Measurements from ENCODE around the gene GNAO1. TPM values are rescaled to one million over a fixed set of nuclear protein-coding genes. Genes with fewer than 3 reads are reported as not detected.

Gene GNAO1
- total and polyA plus RNA-seq, 2 of the 13 experiments (the other 11 are each of a cell fraction or from before 2014, with no cell fraction given), result not detected

DNA sequence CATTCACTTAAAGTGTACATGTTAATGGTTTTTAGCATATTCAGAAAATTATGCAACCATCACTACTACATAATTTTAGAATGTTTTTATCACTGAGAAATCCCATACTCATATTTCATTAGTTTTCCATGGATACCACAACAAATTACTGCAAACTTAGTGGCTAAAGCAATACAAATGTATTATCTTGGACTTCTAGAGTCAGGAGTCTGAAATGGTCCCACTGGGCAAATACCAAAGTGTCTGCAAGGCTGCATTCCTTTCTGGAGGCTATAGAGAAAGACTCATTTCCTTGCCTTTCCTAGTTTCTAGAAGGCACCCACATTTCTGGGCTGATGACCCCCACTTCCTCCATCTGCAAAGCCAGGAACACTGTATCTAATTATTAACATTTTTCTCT, 16.9 kb upstream of the GNAO1 start:
- no peak for ATAC-seq
- Histone ChIP-seq H3K79me2 (ENCODE audit: insufficient read depth, low read length) (no peaks in the 10 kb centered on the region), H3K27me3 (ENCODE audit: control insufficient read depth in 1 of 2, insufficient read depth in 2 of 2, low read length in 2 of 2) (no peaks in the 10 kb centered on the region), H3K27ac (ENCODE audit: extremely low read length, insufficient read depth, low read length) (no peak overlapping the region), H2AFZ (ENCODE audit: low read length) (no peak overlapping the region), H3K9me3 (ENCODE audit: low read length) (no peaks in the 10 kb centered on the region), H3K4me1 (ENCODE audit: insufficient read depth, low read length) (no peaks in the 10 kb centered on the region), H4K20me1 (ENCODE audit: insufficient read depth, low read length) (no peaks in the 10 kb centered on the region; the same call in 1 of the 2 replicates), H3K9ac (ENCODE audit: insufficient read depth, low read depth, low read length) (no peak overlapping the region), H3K36me3 (replicated peaks in 1 of 2; ENCODE audit: control insufficient read depth in 1 of 2, insufficient read depth in 2 of 2, low read length in 2 of 2) (no peaks in the 10 kb centered on the region), H3K4me3 (replicated peaks in 1 of 3; ENCODE audit: insufficient read depth in 1 of 3, low read depth in 2 of 3, low read length in 3 of 3) (no peak overlapping the region), H3K4me2 (ENCODE audit: low read depth, low read length) (no peak overlapping the region)
- CTCF ChIA-PET (ENCODE audit: low intra/inter-chr PET ratio, low total read pairs), result no interaction called here
- in situ Hi-C loops (cut with HindIII; ENCODE audit: extremely low pct_ligation_motif_present, low pct_unique_long_range_greater_than_20kb) (no loop called here), intact Hi-C loops (cut with micrococcal nuclease; ENCODE audit: unreplicated experiment) (no loop called here)
- no peak for DNase-seq (ENCODE audit: low spot score)
- POLR2A ChIA-PET, result no interaction called here
- no peak for FAIRE-seq
- BruUV-seq (replicated peaks), result no TSS peak
- TF ChIP-seq CEBPG (CRISPR knock-in tag; IDR thresholded peaks at IDR 0.05), result no peak
- no peak for TF ChIP-seq RCOR2 (CRISPR knock-in tag; IDR thresholded peaks at IDR 0.05)
- no peak for TF ChIP-seq U2AF1 (optimal IDR thresholded peaks at IDR 0.05; ENCODE audit: low read depth, low read length)
- TF ChIP-seq, protein P1, sequence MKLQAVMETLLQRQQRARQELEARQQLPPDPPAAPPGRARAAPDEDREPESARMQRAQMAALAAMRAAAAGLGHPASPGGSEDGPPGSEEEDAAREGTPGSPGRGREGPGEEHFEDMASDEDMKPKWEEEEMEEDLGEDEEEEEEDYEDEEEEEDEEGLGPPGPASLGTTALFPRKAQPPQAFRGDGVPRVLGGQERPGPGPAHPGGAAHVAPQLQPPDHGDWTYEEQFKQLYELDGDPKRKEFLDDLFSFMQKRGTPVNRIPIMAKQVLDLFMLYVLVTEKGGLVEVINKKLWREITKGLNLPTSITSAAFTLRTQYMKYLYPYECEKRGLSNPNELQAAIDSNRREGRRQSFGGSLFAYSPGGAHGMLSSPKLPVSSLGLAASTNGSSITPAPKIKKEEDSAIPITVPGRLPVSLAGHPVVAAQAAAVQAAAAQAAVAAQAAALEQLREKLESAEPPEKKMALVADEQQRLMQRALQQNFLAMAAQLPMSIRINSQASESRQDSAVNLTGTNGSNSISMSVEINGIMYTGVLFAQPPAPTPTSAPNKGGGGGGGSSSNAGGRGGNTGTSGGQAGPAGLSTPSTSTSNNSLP (IDR thresholded peaks at IDR 0.05; ENCODE audit: low read depth, low read length), result no peak
- no peak for TF ChIP-seq NCOA5 (CRISPR knock-in tag; IDR thresholded peaks at IDR 0.05)
- TF ChIP-seq, protein P2, sequence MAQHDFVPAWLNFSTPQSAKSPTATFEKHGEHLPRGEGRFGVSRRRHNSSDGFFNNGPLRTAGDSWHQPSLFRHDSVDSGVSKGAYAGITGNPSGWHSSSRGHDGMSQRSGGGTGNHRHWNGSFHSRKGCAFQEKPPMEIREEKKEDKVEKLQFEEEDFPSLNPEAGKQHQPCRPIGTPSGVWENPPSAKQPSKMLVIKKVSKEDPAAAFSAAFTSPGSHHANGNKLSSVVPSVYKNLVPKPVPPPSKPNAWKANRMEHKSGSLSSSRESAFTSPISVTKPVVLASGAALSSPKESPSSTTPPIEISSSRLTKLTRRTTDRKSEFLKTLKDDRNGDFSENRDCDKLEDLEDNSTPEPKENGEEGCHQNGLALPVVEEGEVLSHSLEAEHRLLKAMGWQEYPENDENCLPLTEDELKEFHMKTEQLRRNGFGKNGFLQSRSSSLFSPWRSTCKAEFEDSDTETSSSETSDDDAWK (CRISPR knock-in tag; IDR thresholded peaks at IDR 0.05), result no peak
- TF ChIP-seq, protein P3, sequence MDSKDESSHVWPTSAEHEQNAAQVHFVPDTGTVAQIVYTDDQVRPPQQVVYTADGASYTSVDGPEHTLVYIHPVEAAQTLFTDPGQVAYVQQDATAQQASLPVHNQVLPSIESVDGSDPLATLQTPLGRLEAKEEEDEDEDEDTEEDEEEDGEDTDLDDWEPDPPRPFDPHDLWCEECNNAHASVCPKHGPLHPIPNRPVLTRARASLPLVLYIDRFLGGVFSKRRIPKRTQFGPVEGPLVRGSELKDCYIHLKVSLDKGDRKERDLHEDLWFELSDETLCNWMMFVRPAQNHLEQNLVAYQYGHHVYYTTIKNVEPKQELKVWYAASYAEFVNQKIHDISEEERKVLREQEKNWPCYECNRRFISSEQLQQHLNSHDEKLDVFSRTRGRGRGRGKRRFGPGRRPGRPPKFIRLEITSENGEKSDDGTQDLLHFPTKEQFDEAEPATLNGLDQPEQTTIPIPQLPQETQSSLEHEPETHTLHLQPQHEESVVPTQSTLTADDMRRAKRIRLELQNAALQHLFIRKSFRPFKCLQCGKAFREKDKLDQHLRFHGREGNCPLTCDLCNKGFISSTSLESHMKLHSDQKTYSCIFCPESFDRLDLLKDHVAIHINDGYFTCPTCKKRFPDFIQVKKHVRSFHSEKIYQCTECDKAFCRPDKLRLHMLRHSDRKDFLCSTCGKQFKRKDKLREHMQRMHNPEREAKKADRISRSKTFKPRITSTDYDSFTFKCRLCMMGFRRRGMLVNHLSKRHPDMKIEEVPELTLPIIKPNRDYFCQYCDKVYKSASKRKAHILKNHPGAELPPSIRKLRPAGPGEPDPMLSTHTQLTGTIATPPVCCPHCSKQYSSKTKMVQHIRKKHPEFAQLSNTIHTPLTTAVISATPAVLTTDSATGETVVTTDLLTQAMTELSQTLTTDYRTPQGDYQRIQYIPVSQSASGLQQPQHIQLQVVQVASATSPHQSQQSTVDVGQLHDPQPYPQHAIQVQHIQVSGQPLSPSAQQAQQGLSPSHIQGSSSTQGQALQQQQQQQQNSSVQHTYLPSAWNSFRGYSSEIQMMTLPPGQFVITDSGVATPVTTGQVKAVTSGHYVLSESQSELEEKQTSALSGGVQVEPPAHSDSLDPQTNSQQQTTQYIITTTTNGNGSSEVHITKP (CRISPR knock-in tag; IDR thresholded peaks at IDR 0.05; ENCODE audit: low read depth), result no peak
- TF ChIP-seq, protein P4, sequence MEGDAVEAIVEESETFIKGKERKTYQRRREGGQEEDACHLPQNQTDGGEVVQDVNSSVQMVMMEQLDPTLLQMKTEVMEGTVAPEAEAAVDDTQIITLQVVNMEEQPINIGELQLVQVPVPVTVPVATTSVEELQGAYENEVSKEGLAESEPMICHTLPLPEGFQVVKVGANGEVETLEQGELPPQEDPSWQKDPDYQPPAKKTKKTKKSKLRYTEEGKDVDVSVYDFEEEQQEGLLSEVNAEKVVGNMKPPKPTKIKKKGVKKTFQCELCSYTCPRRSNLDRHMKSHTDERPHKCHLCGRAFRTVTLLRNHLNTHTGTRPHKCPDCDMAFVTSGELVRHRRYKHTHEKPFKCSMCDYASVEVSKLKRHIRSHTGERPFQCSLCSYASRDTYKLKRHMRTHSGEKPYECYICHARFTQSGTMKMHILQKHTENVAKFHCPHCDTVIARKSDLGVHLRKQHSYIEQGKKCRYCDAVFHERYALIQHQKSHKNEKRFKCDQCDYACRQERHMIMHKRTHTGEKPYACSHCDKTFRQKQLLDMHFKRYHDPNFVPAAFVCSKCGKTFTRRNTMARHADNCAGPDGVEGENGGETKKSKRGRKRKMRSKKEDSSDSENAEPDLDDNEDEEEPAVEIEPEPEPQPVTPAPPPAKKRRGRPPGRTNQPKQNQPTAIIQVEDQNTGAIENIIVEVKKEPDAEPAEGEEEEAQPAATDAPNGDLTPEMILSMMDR (CRISPR knock-in tag; IDR thresholded peaks at IDR 0.05), result no peak
- TF ChIP-seq, protein P5, sequence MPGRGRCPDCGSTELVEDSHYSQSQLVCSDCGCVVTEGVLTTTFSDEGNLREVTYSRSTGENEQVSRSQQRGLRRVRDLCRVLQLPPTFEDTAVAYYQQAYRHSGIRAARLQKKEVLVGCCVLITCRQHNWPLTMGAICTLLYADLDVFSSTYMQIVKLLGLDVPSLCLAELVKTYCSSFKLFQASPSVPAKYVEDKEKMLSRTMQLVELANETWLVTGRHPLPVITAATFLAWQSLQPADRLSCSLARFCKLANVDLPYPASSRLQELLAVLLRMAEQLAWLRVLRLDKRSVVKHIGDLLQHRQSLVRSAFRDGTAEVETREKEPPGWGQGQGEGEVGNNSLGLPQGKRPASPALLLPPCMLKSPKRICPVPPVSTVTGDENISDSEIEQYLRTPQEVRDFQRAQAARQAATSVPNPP (CRISPR knock-in tag; IDR thresholded peaks at IDR 0.05), result no peak
- TF ChIP-seq BCL6 (CRISPR knock-in tag; IDR thresholded peaks at IDR 0.05), result no peak
- no peak for TF ChIP-seq ZNF670 (CRISPR knock-in tag; IDR thresholded peaks at IDR 0.05; ENCODE audit: borderline replicate concordance)
- TF ChIP-seq, protein P6, sequence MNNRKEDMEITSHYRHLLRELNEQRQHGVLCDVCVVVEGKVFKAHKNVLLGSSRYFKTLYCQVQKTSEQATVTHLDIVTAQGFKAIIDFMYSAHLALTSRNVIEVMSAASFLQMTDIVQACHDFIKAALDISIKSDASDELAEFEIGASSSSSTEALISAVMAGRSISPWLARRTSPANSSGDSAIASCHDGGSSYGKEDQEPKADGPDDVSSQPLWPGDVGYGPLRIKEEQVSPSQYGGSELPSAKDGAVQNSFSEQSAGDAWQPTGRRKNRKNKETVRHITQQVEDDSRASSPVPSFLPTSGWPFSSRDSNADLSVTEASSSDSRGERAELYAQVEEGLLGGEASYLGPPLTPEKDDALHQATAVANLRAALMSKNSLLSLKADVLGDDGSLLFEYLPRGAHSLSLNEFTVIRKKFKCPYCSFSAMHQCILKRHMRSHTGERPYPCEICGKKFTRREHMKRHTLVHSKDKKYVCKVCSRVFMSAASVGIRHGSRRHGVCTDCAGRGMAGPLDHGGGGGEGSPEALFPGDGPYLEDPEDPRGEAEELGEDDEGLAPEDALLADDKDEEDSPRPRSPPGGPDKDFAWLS (CRISPR knock-in tag; IDR thresholded peaks at IDR 0.05; ENCODE audit: borderline replicate concordance), result no peak
- TF ChIP-seq KDM3A (CRISPR knock-in tag; IDR thresholded peaks at IDR 0.05; ENCODE audit: low read depth), result no peak

Data from HepG2 (cell line).